GM12878 (cell line): ENCODE results near the gene COL6A1. TPM values are rescaled to one million over a fixed set of nuclear protein-coding genes. Genes with fewer than 3 reads are reported as not detected.

ENCODE experiments used
- ATAC-seq: fragments of 200-7000 bp; cut with Tn5 transposase; 3 replicates; pipeline ENCODE4 v1.9.1; 2020; ENCODE audit warnings: mild to moderate bottlenecking, moderate library complexity
- BruUV-seq: library from RNA; stranded (reverse); fragments of 400-500 nt; replicated peaks from 2 replicates; lab custom pipeline; 2021; lab: Mats Ljungman, UMichigan
- CTCF ChIA-PET: fragments of 300-600 bp; sonication (Branson Sonifier 250); formaldehyde crosslinking; extraction: SDS; loops from one replicate; lab custom pipeline; 2021; ENCODE audit warnings: inconsistent platforms; lab: Yijun Ruan, JAX
- POLR2A ChIA-PET: fragments of 350-600 bp; formaldehyde crosslinking; extraction: SDS; loops from one replicate; lab custom pipeline; 2021; ENCODE audit warnings: inconsistent platforms; lab: Charles Lee
- RAD21 ChIA-PET: fragments of 300-600 bp; sonication (Branson Sonifier 250); formaldehyde crosslinking; loops from one replicate; lab custom pipeline; 2023; ENCODE audit warnings: antibody characterized with exemption; ENCODE audit not compliant: unreplicated experiment; lab: Charles Lee
- SMC1A ChIA-PET: fragments of 300-600 bp; sonication (Branson Sonifier 250); formaldehyde crosslinking; loops from one replicate; lab custom pipeline; 2023; ENCODE audit not compliant: unreplicated experiment, uncharacterized antibody; lab: Charles Lee
- DNase-seq: peaks from one replicate; pipeline ENCODE4 v3.0.0-alpha.2; 2011; ENCODE audit warnings: low read depth, low spot score
- FAIRE-seq: peaks from 3 replicates; lab custom pipeline; 2011; peaks lifted over from hg19 to GRCh38; lab: Jason Lieb, UNC
- H2AFZ ChIP-seq: 2 replicates; pipeline ENCODE4 v1.6.0; 2011; ENCODE audit warnings: low read depth, low read length, control low read depth; ENCODE audit not compliant: control insufficient read depth
- H3K27ac ChIP-seq: 2 replicates; pipeline ENCODE4 v1.5.1; 2011; ENCODE audit warnings: control low read depth; ENCODE audit not compliant: control insufficient read depth, insufficient read depth
- H3K27me3 ChIP-seq, 2 experiments: replicated peaks in 1 of 2; 2 replicates each; pipeline versions ENCODE4 v1.6.0 to v1.6.1; 2011; ENCODE audit warnings: low read length in 1 of 2; ENCODE audit not compliant: control insufficient read depth in 2 of 2, insufficient read depth in 2 of 2
- H3K36me3 ChIP-seq, 2 experiments: 2 replicates each; pipeline ENCODE4 v1.5.1; 2011; ENCODE audit warnings: low read length in 1 of 2; ENCODE audit not compliant: control insufficient read depth in 2 of 2, insufficient read depth in 2 of 2
- H3K4me1 ChIP-seq: 2 replicates; pipeline ENCODE4 v1.6.1; 2011; ENCODE audit warnings: mild to moderate bottlenecking, low read length, moderate library complexity, mixed read lengths; ENCODE audit not compliant: control insufficient read depth, insufficient read depth
- H3K4me2 ChIP-seq: 2 replicates; pipeline ENCODE4 v1.6.0; 2011; ENCODE audit warnings: control low read depth; ENCODE audit not compliant: control insufficient read depth, insufficient read depth
- H3K4me3 ChIP-seq: fragments of 200-600 bp; sonication (generic); 2 replicates; pipeline ENCODE4 v1.5.1; 2016
- H3K79me2 ChIP-seq: 2 replicates; pipeline ENCODE4 v1.6.0; 2011; ENCODE audit warnings: low read length; ENCODE audit not compliant: control insufficient read depth, insufficient read depth
- H3K9ac ChIP-seq: 2 replicates; pipeline ENCODE4 v1.8.0; 2011; ENCODE audit warnings: low read length, control low read depth, mixed read lengths; ENCODE audit not compliant: control insufficient read depth, insufficient read depth
- H3K9me3 ChIP-seq: replicated peaks from 3 replicates; pipeline ENCODE4 v1.5.1; 2011; ENCODE audit warnings: mild to moderate bottlenecking, low read length; ENCODE audit not compliant: control insufficient read depth, insufficient read depth
- H4K20me1 ChIP-seq: 2 replicates; pipeline ENCODE4 v1.6.0; 2011; ENCODE audit not compliant: control insufficient read depth, insufficient read depth
- ATF3 ChIP-seq: IDR thresholded peaks from 2 replicates; pipeline ENCODE4 v1.6.1; 2011; ENCODE audit warnings: low read depth, mild to moderate bottlenecking, low read length, moderate library complexity, borderline replicate concordance; ENCODE audit errors: extremely low read depth
- BCL11A ChIP-seq: IDR thresholded peaks from 2 replicates; pipeline ENCODE4 v1.6.1; 2011; ENCODE audit warnings: low read depth, low read length
- CHD1 ChIP-seq: IDR thresholded peaks from 2 replicates; pipeline ENCODE4 v1.6.1; 2012; ENCODE audit warnings: low read depth, low read length, improper control_type of control experiment
- CTCF ChIP-seq, 3 experiments: IDR thresholded peaks in 2 of 3; conservative IDR thresholded peaks in 1 of 3; 2 replicates each; pipeline ENCODE4 v1.5.1; 2011; ENCODE audit warnings: low read depth in 3 of 3, low read length in 3 of 3, mild to moderate bottlenecking in 3 of 3, control low read depth in 2 of 3, moderate library complexity in 2 of 3, inconsistent platforms in 1 of 3, mixed read lengths in 1 of 3; ENCODE audit not compliant: control insufficient read depth in 2 of 3, insufficient read depth in 1 of 3; ENCODE audit errors: extremely low read depth in 1 of 3
- FOXK2 ChIP-seq: fragments of 450-650 bp; IDR thresholded peaks from 2 replicates; pipeline ENCODE4 v1.6.1; 2017; ENCODE audit warnings: mild to moderate bottlenecking, moderate library complexity
- JUND ChIP-seq: IDR thresholded peaks from 2 replicates; pipeline ENCODE4 v1.6.1; 2012; ENCODE audit warnings: low read depth, mild to moderate bottlenecking, low read length, improper control_type of control experiment, moderate library complexity
- KLF5 ChIP-seq: fragments of 450-650 bp; IDR thresholded peaks from 2 replicates; pipeline ENCODE4 v1.6.1; 2014; ENCODE audit warnings: mild to moderate bottlenecking; ENCODE audit not compliant: partially characterized antibody
- LARP7 ChIP-seq: fragments of 450-650 bp; IDR thresholded peaks from 2 replicates; pipeline ENCODE4 v1.6.1; 2017; ENCODE audit warnings: mild to moderate bottlenecking
- NR2F1 ChIP-seq: fragments of 450-650 bp; conservative IDR thresholded peaks from 2 replicates; pipeline ENCODE4 v1.6.1; 2017; ENCODE audit warnings: mild to moderate bottlenecking
- POLR2A ChIP-seq: IDR thresholded peaks from 2 replicates; pipeline ENCODE4 v1.6.1; 2011; ENCODE audit warnings: low read depth, mild to moderate bottlenecking, low read length
- POLR2AphosphoS2 ChIP-seq: IDR thresholded peaks from 2 replicates; pipeline ENCODE4 v1.6.1; 2011; ENCODE audit warnings: low read depth, mild to moderate bottlenecking, low read length, improper control_type of control experiment, moderate library complexity
- POU2F2 ChIP-seq: IDR thresholded peaks from 3 replicates; pipeline ENCODE4 v1.6.1; 2011; ENCODE audit warnings: low read depth, mild to moderate bottlenecking, low read length, borderline replicate concordance
- RAD21 ChIP-seq: IDR thresholded peaks from 2 replicates; pipeline ENCODE4 v1.6.1; 2011; ENCODE audit warnings: mild to moderate bottlenecking, low read depth, low read length, moderate library complexity; ENCODE audit not compliant: insufficient read depth
- TBL1XR1 ChIP-seq: IDR thresholded peaks from 2 replicates; pipeline ENCODE4 v1.6.1; 2012; ENCODE audit warnings: low read depth, low read length, improper control_type of control experiment
- USF1 ChIP-seq: IDR thresholded peaks from 2 replicates; pipeline ENCODE4 v1.6.1; 2011; ENCODE audit warnings: borderline replicate concordance, low read depth, mild to moderate bottlenecking, moderate library complexity, mixed read lengths, low read length; ENCODE audit not compliant: insufficient read depth; ENCODE audit errors: extremely low read length
- ZBED1 ChIP-seq: IDR thresholded peaks from 2 replicates; pipeline ENCODE4 v1.6.1; 2016; ENCODE audit warnings: borderline replicate concordance
- ZNF384 ChIP-seq: IDR thresholded peaks from 2 replicates; pipeline ENCODE4 v1.6.1; 2012; ENCODE audit warnings: low read depth, mild to moderate bottlenecking, low read length, improper control_type of control experiment, borderline replicate concordance
- ZNF687 ChIP-seq: fragments of 450-650 bp; IDR thresholded peaks from 2 replicates; pipeline ENCODE4 v1.6.1; 2017; ENCODE audit warnings: mild to moderate bottlenecking, moderate library complexity
- ZSCAN29 ChIP-seq: fragments of 450-650 bp; IDR thresholded peaks from 2 replicates; pipeline ENCODE4 v1.6.1; 2017; ENCODE audit warnings: mild to moderate bottlenecking, moderate library complexity
- WGBS: methylation state at CpG from one replicate; pipeline ENCODE4 v1.1.6; 2016; ENCODE audit warnings: low lambda C conversion rate; ENCODE audit not compliant: insufficient replicate concordance, insufficient coverage; ENCODE audit errors: missing lambda C conversion rate; 5-methylcytosine and 5-hydroxymethylcytosine counted together
- in situ Hi-C: fragments of 300-500 bp; cut with MboI; formaldehyde crosslinking; loops from 9 replicates; pipeline ENCODE4 v1.14.3; 2018; ENCODE audit warnings: mixed read lengths
- intact Hi-C: fragments of 100-400 bp; cut with micrococcal nuclease; formaldehyde crosslinking; loops from one replicate; pipeline ENCODE4 v1.14.2; 2022; ENCODE audit not compliant: unreplicated experiment
- polyA plus RNA-seq, 11 experiments: library from polyadenylated mRNA; depleted of rRNA in 4 of 11; unstranded in 6 of 11; stranded (reverse) in 5 of 11; fragments of >200 nt; fragmentation: Nextera tagmentation in 4 of 11; fragmentation: Illumina TruSeq in 1 of 11; extraction: Ambion mirVana in 4 of 11; extraction: Trizol in 1 of 11; gene quantifications; 1 replicate in 1 of 11; 2 replicates in 10 of 11; pipeline versions ENCODE4 v1.2.1 to v1.2.3, GENCODE V29; 2011 to 2016; ENCODE audit warnings: inconsistent platforms in 2 of 11, missing spikeins in 2 of 11, low read depth in 1 of 11
- total RNA-seq, 4 experiments: library from RNA; depleted of rRNA in 3 of 4; stranded (reverse); fragments of >200 nt in 3 of 4; fragmentation: Illumina TruSeq in 1 of 4; extraction: Trizol in 1 of 4; gene quantifications; 2 replicates each; pipeline versions ENCODE4 v1.2.1 to v1.2.3, GENCODE V29; 2013 to 2021

COL6A1 gene
- total and polyA plus RNA-seq, 10 of the 15 experiments (the other 5 are each of a cell fraction or from before 2014, with no cell fraction given) = 0.12 to 1.3 (median 0.20) TPM; not detected in 7

GRCh38 chr21:45979141-45979631, 2.4 kb upstream of the COL6A1 start:
- FAIRE-seq (no peak), ATAC-seq (no peak), DNase-seq (no peak)
- ChIA-PET CTCF (no interaction called here), SMC1A (no interaction called here), RAD21 (no interaction called here), POLR2A (no interaction called here)
- no peaks in the 10 kb centered on the region; the same call in 1 of the 2 replicates for H3K4me1 ChIP-seq
- no peaks in the 10 kb centered on the region for H3K36me3 ChIP-seq
- H3K79me2 ChIP-seq = no peaks in the 10 kb centered on the region
- no peaks in the 10 kb centered on the region for H4K20me1 ChIP-seq
- H3K27ac ChIP-seq = no peak overlapping the region
- H2AFZ ChIP-seq = no peak overlapping the region
- TF ChIP-seq POU2F2 (no peak), RAD21 (no peak), ZSCAN29 (no peak), ZNF687 (no peak), CHD1 (no peak), POLR2AphosphoS2 (no peak), CTCF (IDR thresholded peaks at IDR 0.05 in 2 of 3, conservative IDR thresholded peaks at IDR 0.05 in 1 of 3; ENCODE audit: control insufficient read depth in 2 of 3, extremely low read depth in 1 of 3, insufficient read depth in 1 of 3, low read depth in 3 of 3, low read length in 3 of 3) (no peak), USF1 (no peak), LARP7 (no peak), POLR2A (no peak), NR2F1 (no peak), ATF3 (no peak), BCL11A (no peak), TBL1XR1 (no peak), KLF5 (no peak), ZBED1 (no peak), ZNF384 (no peak), JUND (no peak), FOXK2 (no peak)
- H3K27me3 ChIP-seq = peaks cover 4 to 7% of the 10 kb centered on the region in 2 experiments; a peak in 2 of 4 replicates
- intact Hi-C loops = no loop called here
- no peak overlapping the region for H3K4me2 ChIP-seq
- in situ Hi-C loops = no loop called here
- H3K4me3 ChIP-seq = no peak overlapping the region
- no peaks in the 10 kb centered on the region for H3K9me3 ChIP-seq
- 61% methylated on average over 15 of the region's 20 CpGs for WGBS
- BruUV-seq = no TSS peak
- H3K9ac ChIP-seq = no peak overlapping the region
